Mesenchymal stem cell (in vitro differentiated cells and primary cell): Measurements from ENCODE around the gene SLC12A2.

ENCODE experiments used
- DNase-seq: peaks from one replicate; pipeline ENCODE4 v3.0.0-alpha.2; 2013
- H2AFZ ChIP-seq: one replicate; pipeline ENCODE4 v1.6.1; 2013; ENCODE audit warnings: low read depth, mild to moderate bottlenecking, control low read depth, inconsistent platforms, low read length, moderate library complexity
- H2AK5ac ChIP-seq: 2 replicates; pipeline ENCODE4 v1.6.1; 2013; ENCODE audit warnings: low read length, moderate library complexity, mild to moderate bottlenecking, inconsistent platforms; ENCODE audit not compliant: severe bottlenecking
- H2BK120ac ChIP-seq: one replicate; pipeline ENCODE4 v1.6.1; 2013; ENCODE audit warnings: low read depth, mild to moderate bottlenecking, inconsistent platforms, low read length, moderate library complexity
- H2BK12ac ChIP-seq, 2 experiments: one replicate each; pipeline ENCODE4 v1.6.1; 2013; ENCODE audit warnings: inconsistent platforms in 2 of 2, low read length in 2 of 2, mild to moderate bottlenecking in 2 of 2, moderate library complexity in 2 of 2, control low read depth in 1 of 2
- H2BK15ac ChIP-seq: one replicate; pipeline ENCODE4 v1.6.1; 2013; ENCODE audit warnings: mild to moderate bottlenecking, low read depth, inconsistent platforms; ENCODE audit not compliant: poor library complexity, severe bottlenecking
- H2BK5ac ChIP-seq: 2 replicates; pipeline ENCODE4 v1.6.1; 2013; ENCODE audit warnings: low read depth, mild to moderate bottlenecking, low read length, control low read depth, inconsistent platforms; ENCODE audit not compliant: poor library complexity, severe bottlenecking
- H3K14ac ChIP-seq, 2 experiments: one replicate each; pipeline ENCODE4 v1.6.1; 2013; ENCODE audit warnings: inconsistent platforms in 2 of 2, low read length in 2 of 2, control low read depth in 1 of 2, mild to moderate bottlenecking in 1 of 2, moderate library complexity in 1 of 2
- H3K18ac ChIP-seq, 2 experiments: one replicate each; pipeline ENCODE4 v1.6.1; 2013; ENCODE audit warnings: inconsistent platforms in 2 of 2, low read length in 2 of 2, control low read depth in 1 of 2, low read depth in 1 of 2, mild to moderate bottlenecking in 1 of 2
- H3K23ac ChIP-seq, 2 experiments: one replicate each; pipeline ENCODE4 v1.6.1; 2013; ENCODE audit warnings: inconsistent platforms in 2 of 2, low read length in 2 of 2, mild to moderate bottlenecking in 2 of 2, moderate library complexity in 2 of 2, control low read depth in 1 of 2
- H3K27ac ChIP-seq: 2 replicates; pipeline ENCODE4 v1.5.1; 2013; ENCODE audit warnings: mild to moderate bottlenecking, moderate library complexity, low read length, control low read depth, inconsistent platforms; ENCODE audit not compliant: poor library complexity, severe bottlenecking
- H3K27me3 ChIP-seq, 2 experiments: 2 replicates each; pipeline versions ENCODE4 v1.6.1 to v1.7.0; 2013; ENCODE audit warnings: low read length in 2 of 2, mild to moderate bottlenecking in 2 of 2, moderate library complexity in 2 of 2, control low read depth in 1 of 2, inconsistent platforms in 1 of 2; ENCODE audit not compliant: control insufficient read depth in 1 of 2, insufficient read depth in 1 of 2
- H3K36me3 ChIP-seq, 2 experiments: 2 replicates each; pipeline versions ENCODE4 v1.6.1 to v1.7.0; 2013; ENCODE audit warnings: low read length in 2 of 2, control low read depth in 1 of 2, inconsistent platforms in 1 of 2, low read depth in 1 of 2, mild to moderate bottlenecking in 1 of 2; ENCODE audit not compliant: insufficient read depth in 2 of 2, control insufficient read depth in 1 of 2
- H3K4ac ChIP-seq, 2 experiments: one replicate each; pipeline ENCODE4 v1.6.1; 2013; ENCODE audit warnings: inconsistent platforms in 2 of 2, low read length in 2 of 2, mild to moderate bottlenecking in 2 of 2, moderate library complexity in 2 of 2, control low read depth in 1 of 2, low read depth in 1 of 2
- H3K4me1 ChIP-seq: 2 replicates; pipeline ENCODE4 v1.6.1; 2013; ENCODE audit warnings: low read depth, low read length, control low read depth; ENCODE audit not compliant: control insufficient read depth, insufficient read depth
- H3K4me2 ChIP-seq: 2 replicates; pipeline ENCODE4 v1.6.1; 2013; ENCODE audit warnings: low read length, mild to moderate bottlenecking, inconsistent platforms; ENCODE audit not compliant: poor library complexity, severe bottlenecking
- H3K4me3 ChIP-seq, 2 experiments: 2 replicates each; pipeline versions ENCODE4 v1.5.1 to v1.7.0; 2013; ENCODE audit warnings: low read length in 2 of 2, mild to moderate bottlenecking in 2 of 2, control low read depth in 1 of 2, low read depth in 1 of 2; ENCODE audit not compliant: insufficient read depth in 1 of 2
- H3K79me1 ChIP-seq: replicated peaks from 2 replicates; pipeline ENCODE4 v1.6.1; 2013; ENCODE audit warnings: mild to moderate bottlenecking, control low read depth, low read length, inconsistent platforms; ENCODE audit not compliant: poor library complexity, severe bottlenecking
- H3K9ac ChIP-seq: 2 replicates; pipeline ENCODE4 v1.7.0; 2013; ENCODE audit warnings: mild to moderate bottlenecking, low read length, moderate library complexity
- H3K9me3 ChIP-seq: 2 replicates; pipeline ENCODE4 v1.7.0; 2013; ENCODE audit warnings: mild to moderate bottlenecking, low read length; ENCODE audit not compliant: control insufficient read depth
- H4K8ac ChIP-seq: one replicate; pipeline ENCODE4 v1.6.1; 2013; ENCODE audit warnings: inconsistent platforms, mild to moderate bottlenecking, low read length, moderate library complexity
- H4K91ac ChIP-seq: one replicate; pipeline ENCODE4 v1.6.1; 2013; ENCODE audit warnings: mild to moderate bottlenecking, low read length, inconsistent platforms
- WGBS: methylation state at CpG from one replicate; pipeline ENCODE4 v1.1.7; 2013; ENCODE audit warnings: mixed read lengths; 5-methylcytosine and 5-hydroxymethylcytosine counted together

Gene SLC12A2

DNA sequence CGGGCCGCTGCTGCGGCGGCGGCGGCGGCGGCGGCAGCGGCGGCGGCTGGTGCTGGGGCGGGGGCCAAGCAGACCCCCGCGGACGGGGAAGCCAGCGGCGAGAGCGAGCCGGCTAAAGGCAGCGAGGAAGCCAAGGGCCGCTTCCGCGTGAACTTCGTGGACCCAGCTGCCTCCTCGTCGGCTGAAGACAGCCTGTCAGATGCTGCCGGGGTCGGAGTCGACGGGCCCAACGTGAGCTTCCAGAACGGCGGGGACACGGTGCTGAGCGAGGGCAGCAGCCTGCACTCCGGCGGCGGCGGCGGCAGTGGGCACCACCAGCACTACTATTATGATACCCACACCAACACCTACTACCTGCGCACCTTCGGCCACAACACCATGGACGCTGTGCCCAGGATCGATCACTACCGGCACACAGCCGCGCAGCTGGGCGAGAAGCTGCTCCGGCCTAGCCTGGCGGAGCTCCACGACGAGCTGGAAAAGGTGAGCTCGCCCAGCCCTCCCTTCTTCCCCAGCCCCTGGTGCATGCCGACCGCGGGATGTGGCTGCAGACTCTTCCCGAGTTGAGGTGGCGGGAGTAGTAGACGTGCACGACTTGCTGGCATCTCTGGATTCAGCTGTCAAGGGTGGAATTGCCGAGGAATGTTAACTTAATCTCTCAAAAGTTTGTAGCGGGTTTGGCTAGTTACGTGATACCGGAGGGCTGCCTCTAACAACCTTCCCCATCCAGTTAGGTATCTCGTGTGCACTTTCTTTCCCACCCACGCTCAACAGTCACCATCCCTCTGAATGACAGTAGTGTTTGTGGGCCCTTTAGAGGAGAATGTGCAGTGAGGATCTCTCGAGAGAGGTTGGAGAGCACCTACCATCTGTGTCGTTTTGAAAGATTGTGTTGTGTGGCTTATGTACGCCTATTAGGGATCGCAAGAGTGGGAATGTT lies 932 bp downstream of the SLC12A2 start:
- Histone ChIP-seq H3K9ac (peak overlapping the region; percentile 83), H2BK15ac (peak overlapping the region; percentile 90), H3K4me3 (peak overlapping the region; percentile 97 to 99), H2AFZ (peak overlapping the region; percentile 59), H3K4me2 (peak overlapping the region; percentile 86), H3K18ac (peak overlapping the region; percentile 37 to 78), H4K91ac (peak overlapping the region; percentile 46), H3K27me3 (no peaks in the 10 kb centered on the region), H3K4ac (peak overlapping the region in 1 of 2 experiments; percentile 56), H3K36me3 (peaks cover 0 to 5% of the 10 kb centered on the region in 2 experiments), H2BK5ac (no peak overlapping the region), H2BK12ac (peak overlapping the region in 1 of 2 experiments; percentile 0), H4K8ac (peak overlapping the region; percentile 90), H3K4me1 (peaks cover 6% of the 10 kb centered on the region), H3K79me1 (peaks cover 21% of the 10 kb centered on the region), H3K14ac (peak overlapping the region in 1 of 2 experiments; percentile 29), H3K9me3 (no peaks in the 10 kb centered on the region), H2BK120ac (peak overlapping the region; percentile 92), H3K23ac (peak overlapping the region in 1 of 2 experiments; percentile 16), H3K27ac (no peak overlapping the region), H2AK5ac (no peak overlapping the region)
- 2% methylated on average over 45 of the region's 71 CpGs for WGBS
- peak; percentile 40 for DNase-seq

DNA sequence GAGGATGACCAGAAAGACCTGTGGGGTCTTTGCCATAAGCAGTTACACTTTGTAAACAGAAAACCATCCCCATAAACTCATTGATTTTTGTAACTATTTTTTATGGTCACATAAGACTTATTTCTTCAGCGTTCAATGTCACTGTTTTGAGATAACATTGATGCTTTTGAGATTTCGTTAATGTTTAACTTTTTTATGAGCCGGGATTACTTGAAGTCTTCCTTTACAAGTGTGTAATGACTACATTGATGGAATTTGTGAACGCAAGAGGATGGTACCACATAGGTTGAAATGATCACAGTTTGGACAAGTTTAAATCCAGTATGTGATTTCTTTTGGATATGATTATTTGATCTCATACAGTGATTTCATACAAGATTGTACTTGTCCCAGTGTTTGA lies 1.8 kb downstream of the SLC12A2 start:
- Histone ChIP-seq H2AFZ (no peak overlapping the region), H3K18ac (no peak overlapping the region), H3K14ac (no peak overlapping the region), H3K9ac (peak overlapping the region; percentile 83), H4K91ac (no peak overlapping the region), H3K4me2 (peak overlapping the region; percentile 86), H2BK5ac (no peak overlapping the region), H2BK12ac (no peak overlapping the region), H3K79me1 (peaks cover 23% of the 10 kb centered on the region), H2AK5ac (no peak overlapping the region), H3K4ac (no peak overlapping the region), H2BK120ac (no peak overlapping the region), H4K8ac (no peak overlapping the region), H3K4me3 (peak overlapping the region in 1 of 2 experiments; percentile 97), H3K27ac (no peak overlapping the region), H2BK15ac (no peak overlapping the region), H3K36me3 (peaks cover 0 to 5% of the 10 kb centered on the region in 2 experiments), H3K27me3 (no peaks in the 10 kb centered on the region), H3K9me3 (no peaks in the 10 kb centered on the region), H3K23ac (no peak overlapping the region), H3K4me1 (peaks cover 6% of the 10 kb centered on the region)
- WGBS = 85% methylated on average over 4 of the region's 4 CpGs
- DNase-seq = no peak

GRCh38 chr5:128091579-128091978 lies 8.0 kb downstream of the SLC12A2 start:
- Histone ChIP-seq H3K4me1 (no peaks in the 10 kb centered on the region), H3K23ac (no peak overlapping the region), H2AFZ (no peak overlapping the region), H3K27ac (no peak overlapping the region), H3K9ac (no peak overlapping the region), H2BK12ac (no peak overlapping the region), H3K14ac (no peak overlapping the region), H3K18ac (no peak overlapping the region), H3K9me3 (peaks cover 6% of the 10 kb centered on the region), H3K36me3 (no peaks in the 10 kb centered on the region), H3K4ac (no peak overlapping the region), H2AK5ac (no peak overlapping the region), H2BK120ac (no peak overlapping the region), H4K91ac (no peak overlapping the region), H2BK5ac (no peak overlapping the region), H3K79me1 (peaks cover 31% of the 10 kb centered on the region), H2BK15ac (no peak overlapping the region), H3K4me3 (no peak overlapping the region), H3K4me2 (no peak overlapping the region), H3K27me3 (no peaks in the 10 kb centered on the region), H4K8ac (no peak overlapping the region)
- DNase-seq = no peak

DNA sequence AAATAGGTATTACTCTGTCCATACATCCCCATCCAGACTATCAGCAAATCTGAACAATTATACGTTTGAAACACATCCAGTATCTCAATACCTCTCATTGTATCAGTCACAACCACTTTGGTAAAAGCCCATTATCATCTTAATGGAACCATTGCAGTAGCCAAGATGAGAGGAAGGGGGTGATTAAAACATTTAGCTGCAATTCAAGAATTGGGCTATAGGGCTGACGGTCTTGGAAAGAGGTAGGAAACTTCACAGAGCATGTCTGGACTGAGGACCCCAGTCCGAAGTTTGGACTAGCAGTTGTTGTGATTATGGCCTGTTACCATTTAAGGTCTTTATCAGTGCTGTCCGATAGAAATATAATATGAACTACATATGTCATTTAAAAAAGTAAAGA lies 8.6 kb downstream of the SLC12A2 start:
- H3K4me2 ChIP-seq = no peak overlapping the region
- no peak overlapping the region for H2BK120ac ChIP-seq
- no peak overlapping the region for H3K4me3 ChIP-seq
- no peak overlapping the region for H2BK15ac ChIP-seq
- no peak for DNase-seq
- no peak overlapping the region for H4K8ac ChIP-seq
- H3K36me3 ChIP-seq = no peaks in the 10 kb centered on the region
- H2BK12ac ChIP-seq = no peak overlapping the region
- H2AFZ ChIP-seq = no peak overlapping the region
- no peak overlapping the region for H2AK5ac ChIP-seq
- no peak overlapping the region for H3K23ac ChIP-seq
- no peak overlapping the region for H3K9ac ChIP-seq
- H2BK5ac ChIP-seq = no peak overlapping the region
- H3K18ac ChIP-seq = no peak overlapping the region
- no peak overlapping the region for H3K14ac ChIP-seq
- peaks cover 12% of the 10 kb centered on the region for H3K9me3 ChIP-seq
- WGBS = 98% methylated on average over 3 of the region's 4 CpGs
- H3K4me1 ChIP-seq = no peaks in the 10 kb centered on the region
- H3K27me3 ChIP-seq = no peaks in the 10 kb centered on the region
- H3K4ac ChIP-seq = no peak overlapping the region
- H3K27ac ChIP-seq = no peak overlapping the region
- peaks cover 31% of the 10 kb centered on the region for H3K79me1 ChIP-seq
- no peak overlapping the region for H4K91ac ChIP-seq
